ENCODE results near the gene MLPH.

The MLPH gene

GRCh38 chr2:237486819-237487448, at the start of gene MLPH:
TSS of gene MLPH (plus strand) at chr2:237487251. CDS start at chr2:237493427, 6,176 bp downstream.
- DNase-seq: no peak

- DNase-seq: no peak
Measured at GRCh38 chr2:237437566-237437965, 49.5 kb upstream of the MLPH start.

GRCh38 chr2:237438080-237438940, 48.7 kb upstream of the MLPH start:
- DNase-seq: no peak

- peak; percentile 62 to 66 for DNase-seq
Measured at GRCh38 chr2:237440819-237441281, 46.2 kb upstream of the MLPH start.

- DNase-seq: peak in 1 of 2 donors; percentile 57
Measured at GRCh38 chr2:237441605-237442274, 45.3 kb upstream of the MLPH start.

GRCh38 chr2:237444071-237444470, 43.0 kb upstream of the MLPH start:
- DNase-seq: no peak

GRCh38 chr2:237445611-237446337, 41.3 kb upstream of the MLPH start:
- peak in 1 of 2 donors; percentile 16 for DNase-seq

GRCh38 chr2:237446338-237446665, 40.7 kb upstream of the MLPH start:
- no peak for DNase-seq

- no peak for DNase-seq
Measured at GRCh38 chr2:237447496-237447895, 39.6 kb upstream of the MLPH start.

- DNase-seq: no peak
Measured at GRCh38 chr2:237448171-237448570, 38.9 kb upstream of the MLPH start.

- DNase-seq: no peak
Measured at GRCh38 chr2:237448626-237449025, 38.4 kb upstream of the MLPH start.

GRCh38 chr2:237449193-237449881, 37.7 kb upstream of the MLPH start:
- no peak for DNase-seq

GRCh38 chr2:237450108-237450507, 36.9 kb upstream of the MLPH start:
- DNase-seq: no peak

- no peak for DNase-seq
Measured at GRCh38 chr2:237450583-237450982, 36.5 kb upstream of the MLPH start.

- DNase-seq: no peak
Measured at GRCh38 chr2:237451643-237452469, 35.2 kb upstream of the MLPH start.

GRCh38 chr2:237452861-237453260, 34.2 kb upstream of the MLPH start:
- DNase-seq: no peak

GRCh38 chr2:237453671-237454070, 33.4 kb upstream of the MLPH start:
- no peak for DNase-seq

GRCh38 chr2:237455764-237456163, 31.3 kb upstream of the MLPH start:
- DNase-seq: no peak

- no peak for DNase-seq
Measured at GRCh38 chr2:237456200-237456843, 30.7 kb upstream of the MLPH start.

- DNase-seq: no peak
Measured at GRCh38 chr2:237457388-237457941, 29.6 kb upstream of the MLPH start.

- no peak for DNase-seq
Measured at GRCh38 chr2:237458519-237458918, 28.5 kb upstream of the MLPH start.
